Fibroblast of skin of left quadriceps (primary cell): ENCODE data around the gene CD300LG.
"Not testable (repeated sequence)": the region's sequence is repeated elsewhere in the genome, so short reads cannot be mapped to it uniquely, and the experiment has no call there.

Experiments used
- DNase-seq, 2 experiments: peaks; one replicate each; pipeline ENCODE4 v3.0.0-alpha.2; 2013; ENCODE audit warnings: low read depth in 2 of 2

Gene CD300LG

GRCh38 chr17:43854498-43854897, 7.5 kb downstream of the CD300LG start:
- DNase-seq = no peak

- no peak for DNase-seq
These were observed 8.1 kb downstream of the CD300LG start for GRCh38 chr17:43855061-43855460.

GRCh38 chr17:43856141-43856540, 9.2 kb downstream of the CD300LG start:
- DNase-seq = no peak

- no peak for DNase-seq
These were observed 10.2 kb downstream of the CD300LG start for GRCh38 chr17:43857141-43857540.

- DNase-seq = no peak
These were observed 11.1 kb downstream of the CD300LG start for GRCh38 chr17:43857957-43858600.

- no peak for DNase-seq
These were observed 13.2 kb downstream of the CD300LG start for GRCh38 chr17:43860077-43860725.

GRCh38 chr17:43860927-43861622, 14.1 kb downstream of the CD300LG start:
- no peak for DNase-seq

- no peak for DNase-seq
These were observed 15.0 kb downstream of the CD300LG start for GRCh38 chr17:43861960-43862359.

GRCh38 chr17:43864161-43864984, 17.4 kb downstream of the CD300LG start:
- DNase-seq = no peak

- DNase-seq = no peak
These were observed 21.4 kb downstream of the CD300LG start for GRCh38 chr17:43868226-43868994.

GRCh38 chr17:43869031-43869430, 22.1 kb downstream of the CD300LG start:
- not testable (repeated sequence) for DNase-seq

- DNase-seq = no peak
These were observed 25.1 kb downstream of the CD300LG start for GRCh38 chr17:43871946-43872690.

- no peak for DNase-seq
These were observed 26.1 kb downstream of the CD300LG start for GRCh38 chr17:43873091-43873490.

- DNase-seq = no peak
These were observed 26.8 kb downstream of the CD300LG start for GRCh38 chr17:43873815-43874214.

GRCh38 chr17:43874293-43874692, 27.3 kb downstream of the CD300LG start:
- no peak for DNase-seq

GRCh38 chr17:43875476-43876147, 28.6 kb downstream of the CD300LG start:
- no peak for DNase-seq

GRCh38 chr17:43877031-43877430, 30.1 kb downstream of the CD300LG start:
- no peak for DNase-seq

GRCh38 chr17:43877451-43878155, 30.6 kb downstream of the CD300LG start:
- no peak for DNase-seq
